ENCODE measurements around the gene MIPOL1.
"Not testable (repeated sequence)": the region's sequence is repeated elsewhere in the genome, so short reads cannot be mapped to it uniquely, and the experiment has no call there.

The MIPOL1 gene

GRCh38 chr14:37234222-37234621 is 36.5 kb downstream of the MIPOL1 start:
- DNase-seq (ENCODE audit: low read depth): no peak

- not testable (repeated sequence) for DNase-seq (ENCODE audit: low read depth)
Observed at GRCh38 chr14:37236044-37236443, 38.3 kb downstream of the MIPOL1 start.

GRCh38 chr14:37237094-37237493 is 39.4 kb downstream of the MIPOL1 start:
- DNase-seq (ENCODE audit: low read depth): no peak

- no peak for DNase-seq (ENCODE audit: low read depth)
Observed at GRCh38 chr14:37237735-37238200, 40.0 kb downstream of the MIPOL1 start.

DNA sequence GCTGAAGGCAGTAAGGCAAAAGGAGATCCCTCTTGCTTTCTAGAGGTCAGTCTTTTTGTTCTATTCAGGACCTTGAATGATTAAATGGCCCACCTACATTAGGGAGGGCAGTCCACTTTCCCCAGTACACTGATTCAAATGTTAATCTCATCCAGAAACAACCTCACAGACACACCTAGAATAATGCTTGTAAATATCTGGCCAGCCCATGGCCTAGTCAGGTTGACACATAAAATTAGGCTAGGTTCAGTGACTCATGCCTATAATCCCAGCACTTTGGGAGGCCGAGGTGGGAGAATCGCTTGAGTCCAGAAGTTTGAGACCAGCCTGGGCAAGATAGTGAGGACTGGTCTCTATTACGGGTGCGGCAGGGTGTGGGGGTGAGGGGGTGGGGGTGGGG is 43.5 kb downstream of the MIPOL1 start:
- no peak for DNase-seq (ENCODE audit: low read depth)

- peak; percentile 4 for DNase-seq (ENCODE audit: low read depth)
Observed at GRCh38 chr14:37246427-37246829, 48.7 kb downstream of the MIPOL1 start.

GRCh38 chr14:37247791-37248461 is 50.2 kb downstream of the MIPOL1 start:
- no peak for DNase-seq (ENCODE audit: low read depth)

DNA sequence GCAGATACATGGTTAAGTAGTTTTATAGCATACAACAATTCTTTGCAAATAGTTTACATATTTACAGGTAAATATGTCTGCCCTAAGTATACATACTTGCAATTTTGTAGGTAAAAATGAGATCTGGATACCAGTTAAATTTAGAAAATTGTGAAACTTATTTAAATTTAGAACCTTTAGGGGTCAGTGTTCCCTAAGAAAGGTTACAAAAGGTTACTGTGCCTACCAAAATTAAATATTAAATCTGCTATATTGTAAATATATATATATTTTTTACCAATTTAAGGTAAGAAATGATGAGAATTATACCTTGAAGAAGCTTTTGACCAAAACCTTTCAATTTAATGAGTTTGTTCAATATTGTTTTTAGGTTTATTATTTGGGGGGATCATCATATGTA is 54.0 kb downstream of the MIPOL1 start:
- no peak for DNase-seq (ENCODE audit: low read depth)

DNA sequence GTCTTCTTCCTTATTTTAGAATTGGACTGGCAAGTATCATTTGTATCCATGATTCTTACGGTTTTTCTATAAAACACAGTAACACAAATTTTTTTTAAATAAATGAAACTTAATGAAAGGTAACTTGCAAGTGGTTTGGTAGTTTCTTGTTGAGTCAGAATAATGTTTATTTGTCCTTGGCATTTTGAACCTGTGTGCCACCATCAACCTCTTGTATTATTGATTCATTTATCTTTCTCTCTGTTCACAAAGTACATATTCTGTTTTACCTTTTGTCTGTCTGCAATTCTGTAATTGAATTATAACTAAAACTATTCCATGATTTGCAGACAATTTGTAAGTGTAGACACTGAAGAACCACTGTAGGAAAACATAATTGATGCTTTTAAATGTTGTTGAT is 54.7 kb downstream of the MIPOL1 start:
- no peak for DNase-seq (ENCODE audit: low read depth)

DNA sequence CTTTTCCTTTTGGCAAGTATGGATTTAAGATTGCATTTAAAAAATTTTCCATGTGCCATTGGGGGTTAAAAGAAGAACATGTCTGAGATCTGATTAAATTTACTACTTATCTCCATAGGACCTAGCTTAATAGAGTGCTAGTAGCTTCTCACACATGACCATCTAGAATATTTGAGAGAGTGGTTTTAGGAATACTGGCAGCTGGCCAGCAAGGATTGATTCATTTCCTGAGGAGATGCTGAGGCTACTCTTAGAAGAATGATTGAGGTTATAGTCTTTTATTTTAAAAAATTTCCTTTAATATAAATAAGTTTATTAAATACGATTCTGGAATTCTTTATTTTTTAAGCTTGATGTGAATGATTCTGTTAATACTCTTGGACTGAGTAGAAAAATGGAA is 56.2 kb downstream of the MIPOL1 start:
- DNase-seq (ENCODE audit: low read depth): no peak

- no peak for DNase-seq (ENCODE audit: low read depth)
Observed at GRCh38 chr14:37254411-37254947, 56.7 kb downstream of the MIPOL1 start.

DNA sequence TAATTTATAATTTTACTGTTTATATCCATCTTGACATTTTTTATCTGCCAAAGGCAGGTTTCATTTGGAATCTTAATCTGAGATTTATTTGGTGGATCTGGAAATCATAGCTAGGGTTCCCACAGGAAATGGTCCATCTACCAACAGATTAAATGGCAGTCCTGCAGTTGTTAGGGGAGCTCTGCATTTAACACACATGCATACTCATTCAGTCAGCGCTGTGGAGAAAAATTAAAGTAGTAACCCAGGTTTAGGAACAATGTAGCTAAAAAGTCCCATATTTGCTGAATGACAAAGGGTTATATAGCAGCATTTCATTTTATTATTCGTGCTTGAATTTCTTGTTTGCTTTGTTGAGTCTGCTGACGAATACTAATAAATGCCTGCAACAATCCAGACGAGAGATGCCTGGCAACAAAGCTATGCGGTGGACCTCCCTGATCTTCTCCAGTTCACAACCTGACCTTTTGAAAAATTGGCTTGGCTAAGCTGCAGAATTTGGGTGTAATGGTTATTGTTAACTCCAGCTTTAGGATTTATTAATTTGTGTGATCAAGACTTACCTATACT is 59.8 kb downstream of the MIPOL1 start:
- no peak for DNase-seq (ENCODE audit: low read depth)

DNA sequence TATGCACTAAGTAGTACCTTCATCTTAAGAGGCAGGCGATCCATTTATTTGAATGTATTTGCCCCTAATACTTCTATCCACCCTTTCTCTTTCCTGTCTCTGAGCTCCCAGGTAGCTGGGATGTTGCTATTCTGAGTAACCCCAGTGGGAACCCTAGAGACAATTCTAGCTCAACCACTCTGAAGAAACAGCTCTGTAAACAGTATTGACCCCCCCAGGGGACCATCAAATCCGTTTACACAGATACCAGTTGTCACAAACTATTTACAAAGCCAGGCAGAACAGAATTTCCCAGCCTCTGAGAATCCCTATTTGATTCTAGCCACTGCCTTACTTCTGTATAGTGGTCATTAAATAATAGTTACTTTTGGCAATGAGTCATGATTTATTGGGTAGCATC is 64.9 kb downstream of the MIPOL1 start:
- no peak for DNase-seq (ENCODE audit: low read depth)

DNA sequence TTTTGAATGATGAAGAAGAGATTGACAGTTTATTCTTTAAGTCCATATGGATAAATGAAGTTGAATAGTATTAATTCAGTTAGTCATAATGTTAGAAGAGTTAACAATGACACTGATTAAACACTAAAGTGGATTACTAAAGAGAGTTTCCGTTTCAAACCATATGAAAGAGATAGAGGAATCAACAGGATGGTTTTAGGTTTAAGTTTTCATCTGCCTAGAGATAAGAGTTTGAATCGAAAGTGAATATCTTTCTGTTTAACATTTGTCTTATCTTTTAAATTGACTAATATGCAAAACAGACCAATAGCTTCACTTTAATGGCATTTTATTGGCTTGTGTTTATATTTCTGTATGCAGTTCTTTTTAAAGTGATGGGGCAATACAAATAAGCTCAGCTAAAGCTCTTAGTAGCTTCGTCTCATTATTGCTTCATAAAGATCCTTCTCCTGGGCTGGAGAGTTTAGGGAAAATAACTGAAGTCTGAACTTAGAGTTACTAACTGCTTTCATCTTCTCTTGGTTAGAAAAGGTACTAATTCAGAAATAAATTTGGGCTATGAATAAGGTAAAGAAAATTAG is 66.0 kb downstream of the MIPOL1 start:
- no peak for DNase-seq (ENCODE audit: low read depth)

- DNase-seq (ENCODE audit: low read depth): no peak
Observed at GRCh38 chr14:37268788-37269187, 71.1 kb downstream of the MIPOL1 start.

GRCh38 chr14:37270629-37271028 is 72.9 kb downstream of the MIPOL1 start:
- DNase-seq (ENCODE audit: low read depth): no peak

- DNase-seq (ENCODE audit: low read depth): no peak
Observed at GRCh38 chr14:37272569-37272968, 74.8 kb downstream of the MIPOL1 start.

DNA sequence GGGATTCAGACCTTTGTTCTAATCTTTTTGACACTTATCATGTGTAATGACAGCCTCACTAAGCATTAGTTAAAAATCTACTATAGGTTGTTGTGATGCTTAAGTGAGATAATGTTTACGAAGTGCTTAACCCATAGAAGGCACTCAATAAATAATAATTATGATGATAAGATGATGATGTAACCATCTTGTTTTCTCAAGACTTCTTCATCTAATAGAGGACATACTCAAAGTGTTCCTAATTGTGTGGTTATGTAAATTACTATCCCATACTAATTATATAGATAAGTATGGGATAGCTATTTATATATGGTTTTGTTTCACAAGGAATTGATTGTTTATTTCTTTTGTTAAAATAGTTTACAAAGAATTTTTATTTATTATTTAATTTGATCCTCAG is 76.9 kb downstream of the MIPOL1 start:
- no peak for DNase-seq (ENCODE audit: low read depth)

- no peak for DNase-seq (ENCODE audit: low read depth)
Observed at GRCh38 chr14:37275963-37276362, 78.2 kb downstream of the MIPOL1 start.

- DNase-seq (ENCODE audit: low read depth): no peak
Observed at GRCh38 chr14:37278636-37279538, 81.2 kb downstream of the MIPOL1 start.

DNA sequence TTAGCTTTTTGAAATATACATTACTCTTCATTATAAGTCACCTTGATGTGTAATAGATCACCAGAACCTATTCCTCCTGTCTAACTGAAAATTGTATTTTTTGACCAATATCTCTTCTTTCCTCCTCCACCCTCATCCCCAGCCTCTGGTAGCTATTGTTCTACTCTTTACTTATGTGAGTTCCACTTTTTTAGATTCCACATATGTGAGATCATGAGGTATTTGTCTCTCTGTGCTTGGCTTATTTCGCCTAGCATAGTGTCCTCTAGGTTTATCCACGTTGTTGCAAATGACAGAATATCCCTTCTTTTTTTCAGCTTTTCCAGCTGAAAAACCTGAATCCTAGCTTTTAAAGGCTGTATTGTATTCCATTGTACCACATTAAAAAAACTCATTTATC is 82.1 kb downstream of the MIPOL1 start:
- no peak for DNase-seq (ENCODE audit: low read depth)

GRCh38 chr14:37284760-37285159 is 87.0 kb downstream of the MIPOL1 start:
- no peak for DNase-seq (ENCODE audit: low read depth)

Data from CMK (cell line).